Astrocyte (in vitro differentiated cells and primary cell): Measurements from ENCODE around the gene MYH15.

Experiments
- CTCF ChIP-seq: IDR thresholded peaks from 2 replicates; pipeline ENCODE4 v1.5.1; 2011; ENCODE audit warnings: low read depth, mild to moderate bottlenecking, inconsistent platforms, low read length, moderate library complexity; ENCODE audit not compliant: insufficient read depth
- EZH2 ChIP-seq: IDR thresholded peaks from 2 replicates; pipeline ENCODE4 v1.6.1; 2012; ENCODE audit warnings: mild to moderate bottlenecking, low read length, inconsistent platforms; ENCODE audit not compliant: insufficient read depth

- TF ChIP-seq EZH2 (no peak), CTCF (no peak)
Observed at GRCh38 chr3:108518895-108519294, 8.5 kb upstream of the MYH15 start.
